Endothelial cell of umbilical vein (primary cell): ENCODE measurements around the gene ABCA7. TPM values are rescaled to one million over a fixed set of nuclear protein-coding genes. Genes with fewer than 3 reads are reported as not detected.

Experiments used
- BruUV-seq: library from RNA; stranded (reverse); fragments of 400-500 nt; replicated peaks from 2 replicates; lab custom pipeline; 2021; lab: Mats Ljungman, UMichigan
- CTCF ChIA-PET: fragments of 300-600, 350-600 bp; sonication (Branson Sonifier 250); formaldehyde crosslinking; loops from one replicate; lab custom pipeline; 2021; ENCODE audit warnings: antibody characterized with exemption, inconsistent platforms; lab: Charles Lee
- POLR2A ChIA-PET: fragments of 300-600, 350-600 bp; sonication (Branson Sonifier 250); formaldehyde crosslinking; loops from one replicate; lab custom pipeline; 2021; ENCODE audit warnings: antibody characterized with exemption, inconsistent platforms; lab: Charles Lee
- DNase-seq: peaks from one replicate; pipeline ENCODE4 v3.0.0-alpha.2; 2011; ENCODE audit warnings: low read depth, low spot score
- FAIRE-seq: peaks from 2 replicates; lab custom pipeline; 2011; peaks lifted over from hg19 to GRCh38; lab: Jason Lieb, UNC
- H2AFZ ChIP-seq: 2 replicates; pipeline ENCODE4 v1.6.0; 2012; ENCODE audit warnings: low read depth, low read length, control low read depth, inconsistent platforms
- H3K27ac ChIP-seq: 2 replicates; pipeline ENCODE4 v1.5.1; 2011; ENCODE audit warnings: low read depth, mild to moderate bottlenecking, control low read depth, low read length, moderate library complexity; ENCODE audit not compliant: insufficient read depth
- H3K27me3 ChIP-seq, 2 experiments: 2 replicates each; pipeline versions ENCODE4 v1.6.0 to v1.6.1; 2011; ENCODE audit warnings: low read length in 2 of 2, mixed read lengths in 1 of 2; ENCODE audit not compliant: control insufficient read depth in 2 of 2, insufficient read depth in 2 of 2
- H3K36me3 ChIP-seq, 2 experiments: 2 replicates in 1 of 2; 3 replicates in 1 of 2; pipeline ENCODE4 v1.5.1; 2011; ENCODE audit warnings: low read length in 2 of 2, mild to moderate bottlenecking in 1 of 2, moderate library complexity in 1 of 2; ENCODE audit not compliant: control insufficient read depth in 2 of 2, insufficient read depth in 2 of 2; ENCODE audit errors: extremely low read depth in 1 of 2
- H3K4me1 ChIP-seq: 3 replicates; pipeline ENCODE4 v1.5.1; 2011; ENCODE audit warnings: mild to moderate bottlenecking, low read length; ENCODE audit not compliant: control insufficient read depth, insufficient read depth; ENCODE audit errors: extremely low read depth
- H3K4me2 ChIP-seq: 2 replicates; pipeline ENCODE4 v1.6.1; 2011; ENCODE audit warnings: low read length, control low read depth, mixed read lengths; ENCODE audit not compliant: insufficient read depth
- H3K4me3 ChIP-seq, 3 experiments: fragments of 200-600 bp in 1 of 3; sonication (generic), shearing (Covaris generic) in 1 of 3; replicated peaks in 1 of 3; 2 replicates each; pipeline ENCODE4 v1.5.1; 2011 to 2016; ENCODE audit warnings: control low read depth in 3 of 3, low read length in 3 of 3, mild to moderate bottlenecking in 2 of 3, inconsistent platforms in 1 of 3, low read depth in 1 of 3, moderate library complexity in 1 of 3; ENCODE audit not compliant: insufficient read depth in 1 of 3
- H3K79me2 ChIP-seq: 2 replicates; pipeline ENCODE4 v1.6.0; 2012; ENCODE audit warnings: low read length, inconsistent platforms; ENCODE audit not compliant: control insufficient read depth, insufficient read depth
- H3K9ac ChIP-seq: replicated peaks from 2 replicates; pipeline ENCODE3; 2011; ENCODE audit warnings: low read length, control low read depth; ENCODE audit not compliant: insufficient read depth; ENCODE audit errors: extremely low read depth
- H3K9me1 ChIP-seq: replicated peaks from 3 replicates; pipeline ENCODE4 v1.6.0; 2011; ENCODE audit warnings: mild to moderate bottlenecking, low read length; ENCODE audit not compliant: control insufficient read depth, insufficient read depth; ENCODE audit errors: extremely low read depth
- H3K9me3 ChIP-seq: replicated peaks from 2 replicates; pipeline ENCODE4 v1.5.1; 2012; ENCODE audit warnings: low read length, inconsistent platforms; ENCODE audit not compliant: control insufficient read depth, insufficient read depth
- H4K20me1 ChIP-seq: replicated peaks from 2 replicates; pipeline ENCODE3; 2011; ENCODE audit warnings: mild to moderate bottlenecking, low read length; ENCODE audit not compliant: control insufficient read depth, insufficient read depth; ENCODE audit errors: extremely low read depth
- EZH2 ChIP-seq: IDR thresholded peaks from 2 replicates; pipeline ENCODE4 v1.6.1; 2012; ENCODE audit warnings: borderline replicate concordance, low read depth, mild to moderate bottlenecking, moderate library complexity, low read length, inconsistent platforms; ENCODE audit not compliant: severe bottlenecking
- FOS ChIP-seq: IDR thresholded peaks from 2 replicates; pipeline ENCODE4 v1.6.1; 2011; ENCODE audit warnings: mild to moderate bottlenecking, low read length, moderate library complexity, borderline replicate concordance; ENCODE audit not compliant: insufficient read depth
- GATA2 ChIP-seq: IDR thresholded peaks from 2 replicates; pipeline ENCODE4 v1.7.0; 2011; ENCODE audit warnings: low read depth, mild to moderate bottlenecking, moderate library complexity, mixed read lengths, low read length; ENCODE audit not compliant: insufficient read length, insufficient read depth
- JUN ChIP-seq: IDR thresholded peaks from 2 replicates; pipeline ENCODE4 v1.6.1; 2011; ENCODE audit warnings: borderline replicate concordance, low read depth; ENCODE audit not compliant: insufficient read length, insufficient read depth
- MAX ChIP-seq: IDR thresholded peaks from 2 replicates; pipeline ENCODE4 v1.6.1; 2011; ENCODE audit not compliant: insufficient read depth, insufficient read length
- MYC ChIP-seq: IDR thresholded peaks from one replicate; pipeline ENCODE4 v1.6.1; 2011; ENCODE audit warnings: mild to moderate bottlenecking, low read depth, low read length
- POLR2A ChIP-seq: IDR thresholded peaks from 2 replicates; pipeline ENCODE4 v1.6.1; 2012; ENCODE audit warnings: low read depth, mild to moderate bottlenecking, control low read depth, low read length
- POLR2AphosphoS5 ChIP-seq: IDR thresholded peaks from 2 replicates; pipeline ENCODE4 v1.6.1; 2012; ENCODE audit warnings: low read depth, mild to moderate bottlenecking, control low read depth, low read length, moderate library complexity; ENCODE audit not compliant: insufficient read depth
- dilution Hi-C: fragments of 300-500 bp; cut with MboI; formaldehyde crosslinking; loops from one replicate; pipeline ENCODE4 v1.15.0; 2019; ENCODE audit warnings: low sequenced_read_pairs; ENCODE audit not compliant: extremely low pct_ligation_motif_present
- intact Hi-C: fragments of 100-400 bp; cut with micrococcal nuclease; formaldehyde crosslinking; loops from one replicate; pipeline ENCODE4 v1.10.0; 2022
- polyA plus RNA-seq, 4 experiments: library from polyadenylated mRNA; depleted of rRNA in 3 of 4; stranded (reverse) in 3 of 4; unstranded in 1 of 4; fragments of >200 nt; gene quantifications; 2 replicates each; pipeline versions ENCODE4 v1.2.1 to v1.2.3, GENCODE V29; 2011 to 2012; ENCODE audit warnings: missing spikeins in 1 of 4
- total RNA-seq: library from RNA; stranded (reverse); gene quantifications from 2 replicates; pipeline ENCODE4 v1.2.3, GENCODE V29; 2021
- TF ChIP-seq, protein P1 (sequence below), 2 donors: IDR thresholded peaks; 1 replicate in 1 of 2; 2 replicates in 1 of 2; pipeline ENCODE4 v1.5.1; 2011; ENCODE audit warnings: low read length in 2 of 2, mild to moderate bottlenecking in 2 of 2, moderate library complexity in 2 of 2, control low read depth in 1 of 2, inconsistent platforms in 1 of 2, low read depth in 1 of 2; ENCODE audit not compliant: insufficient read depth in 1 of 2; ENCODE audit errors: extremely low read depth in 1 of 2

The ABCA7 gene
- total and polyA plus RNA-seq, 2 donors (not counting 3 experiments of a cell fraction or from before 2014, with no cell fraction given) = 5.7 to 9.8 TPM

DNA sequence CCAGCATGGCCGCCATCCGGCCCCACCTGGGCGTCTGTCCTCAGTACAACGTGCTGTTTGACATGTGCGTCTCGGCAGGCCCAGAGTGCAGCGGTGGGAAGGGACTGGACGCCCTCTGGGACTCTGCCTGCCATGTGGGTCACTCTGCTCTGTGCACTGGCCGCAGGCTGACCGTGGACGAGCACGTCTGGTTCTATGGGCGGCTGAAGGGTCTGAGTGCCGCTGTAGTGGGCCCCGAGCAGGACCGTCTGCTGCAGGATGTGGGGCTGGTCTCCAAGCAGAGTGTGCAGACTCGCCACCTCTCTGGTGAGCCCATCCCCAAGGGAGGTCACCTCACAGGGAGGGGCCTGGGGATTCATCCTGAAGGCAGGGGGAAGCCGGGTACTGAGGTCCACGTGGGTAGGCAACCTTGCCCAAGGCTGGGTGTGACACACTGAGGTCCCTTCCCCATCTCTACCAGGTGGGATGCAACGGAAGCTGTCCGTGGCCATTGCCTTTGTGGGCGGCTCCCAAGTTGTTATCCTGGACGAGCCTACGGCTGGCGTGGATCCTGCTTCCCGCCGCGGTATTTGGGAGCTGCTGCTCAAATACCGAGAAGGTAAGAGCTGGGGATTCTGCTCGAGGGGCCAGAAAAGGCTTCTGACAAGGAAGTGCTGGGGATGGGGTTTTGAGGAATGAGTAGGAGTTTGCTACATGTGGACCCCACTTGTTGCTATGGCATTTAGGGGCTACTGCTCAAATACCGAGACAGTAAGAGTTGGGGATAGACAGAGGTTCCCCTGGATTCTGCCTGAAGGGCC, 11.3 kb downstream of the ABCA7 start:
- Histone ChIP-seq H3K4me3 (no peak overlapping the region), H3K4me2 (no peak overlapping the region), H3K36me3 (no peaks in the 10 kb centered on the region), H2AFZ (no peak overlapping the region), H3K27ac (no peak overlapping the region), H3K9ac (no peak overlapping the region), H4K20me1 (no peaks in the 10 kb centered on the region), H3K9me3 (no peaks in the 10 kb centered on the region), H3K9me1 (no peaks in the 10 kb centered on the region), H3K27me3 (no peaks in the 10 kb centered on the region), H3K4me1 (no peaks in the 10 kb centered on the region), H3K79me2 (no peaks in the 10 kb centered on the region)
- POLR2A ChIA-PET = no interaction called here
- DNase-seq = no peak
- intact Hi-C loops = no loop called here
- CTCF ChIA-PET = no interaction called here
- no TSS peak for BruUV-seq
- TF ChIP-seq, protein P1, sequence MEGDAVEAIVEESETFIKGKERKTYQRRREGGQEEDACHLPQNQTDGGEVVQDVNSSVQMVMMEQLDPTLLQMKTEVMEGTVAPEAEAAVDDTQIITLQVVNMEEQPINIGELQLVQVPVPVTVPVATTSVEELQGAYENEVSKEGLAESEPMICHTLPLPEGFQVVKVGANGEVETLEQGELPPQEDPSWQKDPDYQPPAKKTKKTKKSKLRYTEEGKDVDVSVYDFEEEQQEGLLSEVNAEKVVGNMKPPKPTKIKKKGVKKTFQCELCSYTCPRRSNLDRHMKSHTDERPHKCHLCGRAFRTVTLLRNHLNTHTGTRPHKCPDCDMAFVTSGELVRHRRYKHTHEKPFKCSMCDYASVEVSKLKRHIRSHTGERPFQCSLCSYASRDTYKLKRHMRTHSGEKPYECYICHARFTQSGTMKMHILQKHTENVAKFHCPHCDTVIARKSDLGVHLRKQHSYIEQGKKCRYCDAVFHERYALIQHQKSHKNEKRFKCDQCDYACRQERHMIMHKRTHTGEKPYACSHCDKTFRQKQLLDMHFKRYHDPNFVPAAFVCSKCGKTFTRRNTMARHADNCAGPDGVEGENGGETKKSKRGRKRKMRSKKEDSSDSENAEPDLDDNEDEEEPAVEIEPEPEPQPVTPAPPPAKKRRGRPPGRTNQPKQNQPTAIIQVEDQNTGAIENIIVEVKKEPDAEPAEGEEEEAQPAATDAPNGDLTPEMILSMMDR (IDR thresholded peaks at IDR 0.05; ENCODE audit: extremely low read depth in 1 of 2, insufficient read depth in 1 of 2, low read depth in 1 of 2, low read length in 2 of 2) = no peak
- TF ChIP-seq EZH2 = no peak
- no peak for TF ChIP-seq FOS
- TF ChIP-seq MAX = no peak
- no peak for TF ChIP-seq POLR2AphosphoS5
- no peak for TF ChIP-seq GATA2
- TF ChIP-seq JUN = no peak
- TF ChIP-seq POLR2A = no peak
- no peak for TF ChIP-seq MYC
- no peak for FAIRE-seq
- dilution Hi-C loops = no loop called here
